GM20000 (cell line): ENCODE data around the gene LPAR5.

Experiments
- DNase-seq: peaks from one replicate; pipeline ENCODE4 v3.0.0; 2012; ENCODE audit warnings: low spot score
- TF ChIP-seq, protein P1 (sequence below): IDR thresholded peaks from 2 replicates; pipeline ENCODE4 v1.5.1; 2012; ENCODE audit warnings: mild to moderate bottlenecking, control low read depth; ENCODE audit errors: extremely low read depth, missing control alignments

The LPAR5 gene

GRCh38 chr12:6646276-6647082 is 10.7 kb upstream of the LPAR5 start:
- no peak for DNase-seq
- TF ChIP-seq, protein P1, sequence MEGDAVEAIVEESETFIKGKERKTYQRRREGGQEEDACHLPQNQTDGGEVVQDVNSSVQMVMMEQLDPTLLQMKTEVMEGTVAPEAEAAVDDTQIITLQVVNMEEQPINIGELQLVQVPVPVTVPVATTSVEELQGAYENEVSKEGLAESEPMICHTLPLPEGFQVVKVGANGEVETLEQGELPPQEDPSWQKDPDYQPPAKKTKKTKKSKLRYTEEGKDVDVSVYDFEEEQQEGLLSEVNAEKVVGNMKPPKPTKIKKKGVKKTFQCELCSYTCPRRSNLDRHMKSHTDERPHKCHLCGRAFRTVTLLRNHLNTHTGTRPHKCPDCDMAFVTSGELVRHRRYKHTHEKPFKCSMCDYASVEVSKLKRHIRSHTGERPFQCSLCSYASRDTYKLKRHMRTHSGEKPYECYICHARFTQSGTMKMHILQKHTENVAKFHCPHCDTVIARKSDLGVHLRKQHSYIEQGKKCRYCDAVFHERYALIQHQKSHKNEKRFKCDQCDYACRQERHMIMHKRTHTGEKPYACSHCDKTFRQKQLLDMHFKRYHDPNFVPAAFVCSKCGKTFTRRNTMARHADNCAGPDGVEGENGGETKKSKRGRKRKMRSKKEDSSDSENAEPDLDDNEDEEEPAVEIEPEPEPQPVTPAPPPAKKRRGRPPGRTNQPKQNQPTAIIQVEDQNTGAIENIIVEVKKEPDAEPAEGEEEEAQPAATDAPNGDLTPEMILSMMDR: no peak

DNA sequence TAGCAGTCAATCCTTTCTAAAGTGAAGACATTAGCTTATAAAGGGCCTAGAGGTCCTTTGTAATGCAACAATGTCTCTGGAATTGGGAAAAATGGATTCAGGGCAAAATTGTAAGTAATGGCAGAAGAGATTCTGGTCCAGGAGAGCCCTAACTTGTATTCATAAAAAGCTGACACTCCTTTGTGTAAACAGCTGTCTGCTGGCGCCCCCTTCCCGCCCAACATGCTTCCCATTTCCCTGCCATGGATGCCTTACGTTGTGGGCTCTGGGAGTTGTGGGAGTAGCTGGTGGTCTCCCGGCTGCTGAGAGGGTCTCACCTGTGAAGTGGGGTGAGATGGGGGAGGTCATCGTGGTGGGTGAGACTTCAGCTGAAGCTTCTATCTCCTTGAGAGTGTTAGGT is 9.1 kb upstream of the LPAR5 start:
- TF ChIP-seq, protein P1: no peak
- no peak for DNase-seq

DNA sequence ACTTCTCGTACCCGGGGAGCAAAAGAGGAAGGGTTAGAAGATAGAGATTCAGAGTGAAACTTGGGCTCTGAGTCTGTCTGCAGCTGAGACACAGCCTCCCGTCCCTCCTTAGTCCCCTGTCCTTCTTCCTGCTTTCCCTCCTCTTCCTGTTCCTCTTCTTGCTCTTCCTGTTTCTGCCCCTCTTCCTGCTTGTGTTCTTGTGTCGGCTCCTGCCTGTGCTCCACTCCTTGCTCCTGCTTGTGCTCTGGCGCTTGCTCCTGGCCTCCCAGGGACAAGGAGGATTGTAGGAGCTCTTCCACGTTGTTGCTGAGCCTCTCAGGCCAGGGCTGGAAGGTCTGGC is 8.5 kb upstream of the LPAR5 start:
- TF ChIP-seq, protein P1: no peak
- DNase-seq: no peak

GRCh38 chr12:6643569-6644256 is 8.0 kb upstream of the LPAR5 start:
- no peak for DNase-seq
- TF ChIP-seq, protein P1: no peak

- TF ChIP-seq, protein P1: no peak
- no peak for DNase-seq
Observed at GRCh38 chr12:6641131-6641530, 5.4 kb upstream of the LPAR5 start.

- DNase-seq: no peak
- TF ChIP-seq, protein P1: no peak
Observed at GRCh38 chr12:6640497-6640896, 4.7 kb upstream of the LPAR5 start.

GRCh38 chr12:6639151-6639801 is 3.5 kb upstream of the LPAR5 start:
- DNase-seq: no peak
- TF ChIP-seq, protein P1: no peak
